Thyroid gland (tissue), 4 donors: Measurements from ENCODE around the gene TYSND1. TPM values are rescaled to one million over a fixed set of nuclear protein-coding genes. Genes with fewer than 3 reads are reported as not detected.

Experiments used
- DNase-seq, 2 donors: peaks; one replicate each; pipeline ENCODE4 v3.0.0-alpha.2; 2019
- H3K27ac ChIP-seq, 3 donors: fragments of 200-600 bp; sonication (generic); 1 replicate in 2 of 3; 2 replicates in 1 of 3; pipeline ENCODE4 v1.5.1; 2016 to 2019; ENCODE audit warnings: mild to moderate bottlenecking in 1 of 3, moderate library complexity in 1 of 3
- H3K27me3 ChIP-seq: fragments of 200-600 bp; sonication (generic); one replicate; pipeline ENCODE4 v1.5.1; 2019
- H3K36me3 ChIP-seq, 2 donors: fragments of 200-600 bp; sonication (generic); one replicate each; pipeline ENCODE4 v1.5.1; 2016 to 2019
- H3K4me1 ChIP-seq, 2 donors: fragments of 200-600 bp; sonication (generic); one replicate each; pipeline ENCODE4 v1.5.1; 2017 to 2019
- H3K4me3 ChIP-seq, 3 donors: fragments of 200-600 bp; sonication (generic); replicated peaks in 1 of 3; 1 replicate in 2 of 3; 2 replicates in 1 of 3; pipeline ENCODE4 v1.5.1; 2016; ENCODE audit warnings: mild to moderate bottlenecking in 1 of 3
- H3K9me3 ChIP-seq: fragments of 200-600 bp; sonication (generic); one replicate; pipeline ENCODE4 v1.5.1; 2017
- POLR2A ChIP-seq, 2 donors: fragments of 450-650 bp; IDR thresholded peaks; one replicate each; pipeline ENCODE4 v1.6.1; 2017; ENCODE audit warnings: antibody characterized with exemption in 2 of 2, mild to moderate bottlenecking in 2 of 2, moderate library complexity in 1 of 2
- WGBS, 2 donors: methylation state at CpG; one replicate each; pipeline ENCODE4 v1.1.5; 2017; 5-methylcytosine and 5-hydroxymethylcytosine counted together
- intact Hi-C: fragments of 100-400 bp; cut with DNase I; formaldehyde crosslinking; loops from one replicate; pipeline ENCODE4 v1.15.1; 2023
- total RNA-seq, 4 donors: library from RNA; depleted of rRNA; stranded (reverse); fragments of >200 nt; gene quantifications; one replicate each; pipeline ENCODE4 v1.2.3, GENCODE V29; 2016
- TF ChIP-seq, protein P1 (sequence below), 6 experiments: fragments of 200-600 bp in 3 of 6; fragments of 450-650 bp in 3 of 6; sonication (generic) in 3 of 6; IDR thresholded peaks; one replicate each; pipeline ENCODE4 v1.5.1; 2016 to 2019; ENCODE audit warnings: antibody characterized with exemption in 6 of 6, mild to moderate bottlenecking in 2 of 6, inconsistent platforms in 1 of 6, moderate library complexity in 1 of 6

Gene TYSND1
- total RNA-seq, 4 donors from 2014 or later, result 17.1 to 31.2 (median 25.1) TPM

DNA sequence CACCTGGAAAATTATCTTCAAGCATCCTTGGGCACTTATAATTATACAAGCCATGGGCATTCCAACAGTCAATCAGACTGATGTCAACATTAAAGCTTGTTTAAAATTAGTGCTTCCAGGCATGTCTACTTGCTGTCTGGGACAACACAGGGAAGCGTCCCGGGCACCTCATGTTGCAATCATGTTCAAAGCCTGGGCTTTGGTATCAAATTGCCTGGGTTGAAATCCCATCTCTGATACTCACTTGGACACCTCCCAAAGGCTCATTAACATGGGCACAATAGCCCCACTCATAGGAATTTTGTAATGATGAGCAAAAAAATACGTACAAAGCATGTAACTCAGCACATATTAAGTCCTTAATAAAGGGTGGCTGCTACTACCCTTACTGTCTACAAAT is 28.3 kb downstream of the TYSND1 start:
- intact Hi-C loops, result no loop called here

DNA sequence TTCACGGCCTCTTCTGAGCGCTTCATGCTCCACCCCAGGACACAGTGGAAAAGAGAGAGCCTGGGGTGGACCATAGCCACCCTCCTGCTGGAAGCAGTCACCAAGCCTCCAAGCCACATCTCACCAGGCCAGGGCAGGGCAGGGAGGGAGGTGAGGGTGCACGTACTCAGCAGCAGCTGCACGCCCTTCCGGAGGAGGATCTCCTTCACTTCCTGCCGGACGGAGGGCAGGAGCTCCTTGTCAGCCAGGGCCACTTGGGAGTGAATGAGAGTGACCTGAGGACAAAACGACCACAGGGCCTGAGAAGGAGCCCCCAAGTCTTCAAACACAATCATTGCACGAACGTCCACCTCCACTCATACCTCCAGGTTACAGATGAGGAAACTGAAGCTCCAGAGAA is 28.9 kb downstream of the TYSND1 start:
- peaks cover 32 to 49% of the 10 kb centered on the region in 2 donors for H3K36me3 ChIP-seq
- H3K4me1 ChIP-seq, result peaks cover 0 to 7% of the 10 kb centered on the region in 2 donors
- intact Hi-C loops, result no loop called here
- no peaks in the 10 kb centered on the region for H3K27me3 ChIP-seq
- no peak for DNase-seq
- no peak overlapping the region for H3K4me3 ChIP-seq
- no peaks in the 10 kb centered on the region for H3K9me3 ChIP-seq
- TF ChIP-seq POLR2A (IDR thresholded peaks at IDR 0.05), result no peak
- TF ChIP-seq, protein P1, sequence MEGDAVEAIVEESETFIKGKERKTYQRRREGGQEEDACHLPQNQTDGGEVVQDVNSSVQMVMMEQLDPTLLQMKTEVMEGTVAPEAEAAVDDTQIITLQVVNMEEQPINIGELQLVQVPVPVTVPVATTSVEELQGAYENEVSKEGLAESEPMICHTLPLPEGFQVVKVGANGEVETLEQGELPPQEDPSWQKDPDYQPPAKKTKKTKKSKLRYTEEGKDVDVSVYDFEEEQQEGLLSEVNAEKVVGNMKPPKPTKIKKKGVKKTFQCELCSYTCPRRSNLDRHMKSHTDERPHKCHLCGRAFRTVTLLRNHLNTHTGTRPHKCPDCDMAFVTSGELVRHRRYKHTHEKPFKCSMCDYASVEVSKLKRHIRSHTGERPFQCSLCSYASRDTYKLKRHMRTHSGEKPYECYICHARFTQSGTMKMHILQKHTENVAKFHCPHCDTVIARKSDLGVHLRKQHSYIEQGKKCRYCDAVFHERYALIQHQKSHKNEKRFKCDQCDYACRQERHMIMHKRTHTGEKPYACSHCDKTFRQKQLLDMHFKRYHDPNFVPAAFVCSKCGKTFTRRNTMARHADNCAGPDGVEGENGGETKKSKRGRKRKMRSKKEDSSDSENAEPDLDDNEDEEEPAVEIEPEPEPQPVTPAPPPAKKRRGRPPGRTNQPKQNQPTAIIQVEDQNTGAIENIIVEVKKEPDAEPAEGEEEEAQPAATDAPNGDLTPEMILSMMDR (IDR thresholded peaks at IDR 0.05), result no peak
- no peak overlapping the region for H3K27ac ChIP-seq
- WGBS, 2 donors, result 87 to 89% methylated on average over 5 to 10 of the region's 10 CpGs

More for the DNA sequence above, 28.3 kb downstream of the TYSND1 start:
- H3K4me3 ChIP-seq, result no peak overlapping the region
- DNase-seq, result no peak
- peaks cover 0 to 9% of the 10 kb centered on the region in 2 donors for H3K4me1 ChIP-seq
- TF ChIP-seq POLR2A (IDR thresholded peaks at IDR 0.05), result no peak
- TF ChIP-seq, protein P1 (IDR thresholded peaks at IDR 0.05), result no peak
- WGBS, 2 donors, result 90 to 93% methylated on average over 3 of the region's 3 CpGs
- H3K36me3 ChIP-seq, result peaks cover 26 to 44% of the 10 kb centered on the region in 2 donors
- no peak overlapping the region for H3K27ac ChIP-seq
- H3K27me3 ChIP-seq, result no peaks in the 10 kb centered on the region
- H3K9me3 ChIP-seq, result no peaks in the 10 kb centered on the region

DNA sequence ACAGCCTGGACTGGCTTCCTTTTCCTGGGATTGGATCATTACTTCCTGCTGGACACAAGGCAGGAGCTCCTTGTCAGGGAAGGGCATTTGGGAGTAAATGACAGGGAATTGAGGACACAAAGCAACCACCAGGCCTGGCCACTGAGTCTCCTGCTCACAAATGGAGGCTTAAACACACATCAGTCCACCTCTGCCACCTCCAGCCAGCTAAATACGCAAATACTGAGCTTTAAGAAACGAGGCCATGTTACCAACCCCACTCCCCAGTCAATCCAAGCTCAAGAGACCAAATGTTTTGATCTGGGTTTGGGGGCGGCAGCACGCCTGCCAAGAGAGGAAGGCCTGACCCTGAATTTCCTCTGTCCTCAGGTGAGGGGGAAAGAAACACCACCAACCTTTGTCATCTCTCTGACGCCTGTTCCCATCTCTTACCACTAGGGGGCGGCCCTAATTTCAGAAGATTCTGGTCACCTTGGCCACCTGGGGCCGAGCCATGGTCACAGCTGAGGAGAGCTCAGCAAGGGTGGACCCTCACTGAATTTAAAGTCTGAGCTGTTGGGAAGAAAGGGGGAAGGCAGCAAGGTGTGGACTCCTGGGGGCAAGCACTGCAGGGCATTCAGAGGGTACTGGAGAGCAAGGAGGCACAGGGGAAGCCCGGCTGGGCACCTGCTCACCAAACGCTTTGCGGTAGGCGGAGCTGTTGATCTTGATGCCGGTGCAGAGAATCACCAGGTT is 30.4 kb downstream of the TYSND1 start:
- TF ChIP-seq, protein P1 (IDR thresholded peaks at IDR 0.05), result peak; percentile 66 to 91 (median 76)
- TF ChIP-seq POLR2A (IDR thresholded peaks at IDR 0.05), result no peak
- peak; percentile 66 to 67 for DNase-seq
- Histone ChIP-seq H3K27ac (no peak overlapping the region), H3K27me3 (no peaks in the 10 kb centered on the region), H3K4me1 (no peaks in the 10 kb centered on the region), H3K36me3 (peaks cover 45 to 58% of the 10 kb centered on the region in 2 donors), H3K9me3 (no peaks in the 10 kb centered on the region), H3K4me3 (no peak overlapping the region)
- 46 to 64% methylated on average over 10 of the region's 12 CpGs for WGBS, 2 donors
- intact Hi-C loops, result no loop called here

DNA sequence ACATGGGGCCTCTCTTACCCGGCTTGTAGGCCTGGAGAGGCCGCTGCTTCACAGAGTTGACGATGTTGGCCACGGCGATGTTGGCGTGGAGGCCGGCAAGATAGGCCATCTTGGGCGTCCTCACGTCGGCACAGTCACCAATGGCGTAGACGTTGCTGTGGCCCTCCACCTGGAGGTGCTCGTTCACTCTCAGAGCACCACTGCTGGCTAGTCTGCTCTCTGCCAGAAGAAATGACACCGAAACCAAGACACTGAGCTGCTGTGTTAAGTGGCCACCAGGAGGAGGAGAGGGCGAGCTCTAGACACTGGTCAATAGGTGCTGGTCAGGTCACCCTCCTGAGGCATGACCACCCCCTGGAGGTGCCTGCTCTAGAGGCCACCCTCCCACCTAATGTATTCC is 31.6 kb downstream of the TYSND1 start:
- Histone ChIP-seq H3K4me3 (no peak overlapping the region), H3K27ac (no peak overlapping the region), H3K4me1 (no peaks in the 10 kb centered on the region), H3K36me3 (peaks cover 39 to 50% of the 10 kb centered on the region in 2 donors), H3K27me3 (no peaks in the 10 kb centered on the region), H3K9me3 (no peaks in the 10 kb centered on the region)
- WGBS, 2 donors, result 95 to 98% methylated on average over 9 to 15 of the region's 15 CpGs
- intact Hi-C loops, result no loop called here
- no peak for DNase-seq
- no peak for TF ChIP-seq POLR2A (IDR thresholded peaks at IDR 0.05)
- TF ChIP-seq, protein P1 (IDR thresholded peaks at IDR 0.05), result no peak

DNA sequence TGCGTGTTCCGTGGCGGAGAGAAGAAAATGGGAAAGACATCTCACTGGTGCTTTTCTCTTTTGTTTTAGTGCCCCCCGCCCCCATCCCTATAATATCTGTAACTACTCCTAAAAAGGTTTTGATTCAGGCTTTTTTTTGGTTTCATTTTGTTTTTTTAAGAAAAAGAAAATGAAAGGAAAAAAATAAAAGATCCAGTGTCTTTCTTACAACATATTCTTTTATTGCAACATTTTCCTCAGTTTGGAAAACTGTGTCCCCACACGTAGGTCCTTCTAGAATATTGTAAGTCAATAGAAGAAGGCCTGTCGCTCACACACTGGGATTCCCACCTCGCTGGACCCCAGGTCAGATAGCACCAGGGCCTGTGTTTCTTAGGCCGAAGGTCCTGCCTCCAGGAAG is 34.4 kb downstream of the TYSND1 start:
- TF ChIP-seq, protein P1 (IDR thresholded peaks at IDR 0.05), result no peak
- no peak for TF ChIP-seq POLR2A (IDR thresholded peaks at IDR 0.05)
- no peaks in the 10 kb centered on the region for H3K4me1 ChIP-seq
- intact Hi-C loops, result no loop called here
- peaks cover 33 to 39% of the 10 kb centered on the region in 2 donors for H3K36me3 ChIP-seq
- H3K9me3 ChIP-seq, result no peaks in the 10 kb centered on the region
- no peak overlapping the region for H3K27ac ChIP-seq
- H3K4me3 ChIP-seq, result no peak overlapping the region
- no peaks in the 10 kb centered on the region for H3K27me3 ChIP-seq
- 93 to 95% methylated on average over 8 of the region's 8 CpGs for WGBS, 2 donors
- DNase-seq, result no peak
